ENCODE results near the gene DNAJB12.

DNAJB12 gene

DNA sequence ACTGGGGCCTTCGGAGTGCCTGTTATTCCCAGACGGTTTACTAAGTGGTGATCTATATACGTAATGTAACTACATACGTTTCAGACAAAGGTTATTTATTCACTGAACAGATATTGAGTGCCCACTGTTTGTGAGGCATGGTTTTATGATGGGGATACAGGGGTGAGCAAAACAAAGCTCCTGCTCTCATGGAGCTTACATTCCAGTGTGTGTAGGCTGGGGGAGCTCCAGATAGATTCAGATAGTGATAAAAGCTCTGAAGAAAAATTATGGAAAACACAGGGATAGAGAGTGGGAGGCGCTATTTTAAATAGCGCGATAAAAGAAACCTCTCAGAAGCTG is 466 bp upstream of the DNAJB12 start:
- Histone ChIP-seq H3K23ac (ENCODE audit: low read length) (no peak overlapping the region), H2BK120ac (ENCODE audit: insufficient read depth, low read length, poor library complexity) (no peak overlapping the region), H3K36me3 (ENCODE audit: control insufficient read depth in 1 of 2, insufficient read depth in 2 of 2, low read length in 2 of 2) (peaks cover 4 to 15% of the 10 kb centered on the region in 2 experiments), H4K12ac (ENCODE audit: low read depth, low read length) (no peak overlapping the region), H2BK5ac (ENCODE audit: low read depth, low read length, poor library complexity) (no peak overlapping the region), H2AFZ (ENCODE audit: insufficient read depth, low read length, poor library complexity) (no peak overlapping the region), H3K4me2 (ENCODE audit: low read length) (peak overlapping the region; percentile 68), H3K27me3 (ENCODE audit: insufficient read depth, low read length) (no peaks in the 10 kb centered on the region), H3K14ac (ENCODE audit: low read length) (no peak overlapping the region), H2BK12ac (ENCODE audit: low read length) (no peak overlapping the region), H3K4me3 (ENCODE audit: low read depth, low read length) (no peak overlapping the region), H2AK5ac (ENCODE audit: low read length) (no peak overlapping the region), H3K79me1 (ENCODE audit: low read length) (peaks cover 7% of the 10 kb centered on the region), H3K18ac (ENCODE audit: low read length) (no peak overlapping the region), H4K91ac (ENCODE audit: low read depth, low read length) (peak overlapping the region; percentile 50), H3K79me2 (ENCODE audit: control insufficient read depth, insufficient read depth, low read length, poor library complexity) (peaks cover 4% of the 10 kb centered on the region), H3K27ac (ENCODE audit: low read depth, low read length) (peak overlapping the region; percentile 59), H3K9me3 (ENCODE audit: insufficient read depth, low read depth, low read length) (no peaks in the 10 kb centered on the region), H3K4me1 (ENCODE audit: control insufficient read depth in 1 of 2, insufficient read depth in 2 of 2, low read length in 2 of 2) (peaks cover 0 to 6% of the 10 kb centered on the region in 2 experiments), H4K8ac (ENCODE audit: low read depth, low read length) (peak overlapping the region; percentile 51), H3K9ac (ENCODE audit: low read length) (no peak overlapping the region), H3K4ac (ENCODE audit: low read depth, low read length) (no peak overlapping the region)
- WGBS (ENCODE audit: extremely low coverage, insufficient coverage, insufficient read length): no CpG with 5 or more reads among the region's 7 CpGs
- no peak for DNase-seq

DNA sequence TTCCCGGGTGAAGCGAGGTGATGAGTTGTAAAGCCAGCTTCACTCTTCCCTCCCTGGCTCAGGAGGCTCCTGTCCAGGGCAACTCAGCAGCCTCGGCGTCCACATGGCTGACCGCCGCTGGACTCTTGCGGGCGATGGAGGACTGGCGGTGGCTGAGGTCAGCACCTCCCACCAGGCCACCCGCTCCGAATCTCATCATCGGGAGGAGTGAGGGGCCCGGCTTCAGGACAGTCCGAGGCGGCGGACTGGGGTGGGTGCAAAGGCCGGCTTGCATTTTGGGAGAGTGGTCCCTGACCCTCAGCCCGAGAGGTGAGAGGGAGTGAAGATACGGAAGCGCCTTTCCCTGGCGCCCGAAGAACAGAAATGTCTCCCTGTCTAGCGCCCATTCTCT is 759 bp downstream of the DNAJB12 start:
- peak overlapping the region; percentile 8 for H2BK120ac ChIP-seq (ENCODE audit: insufficient read depth, low read length, poor library complexity)
- H3K4me2 ChIP-seq (ENCODE audit: low read length): peak overlapping the region; percentile 68
- peaks cover 7% of the 10 kb centered on the region for H3K79me1 ChIP-seq (ENCODE audit: low read length)
- peak overlapping the region; percentile 65 for H4K12ac ChIP-seq (ENCODE audit: low read depth, low read length)
- no peaks in the 10 kb centered on the region for H3K9me3 ChIP-seq (ENCODE audit: insufficient read depth, low read depth, low read length)
- no peaks in the 10 kb centered on the region for H3K27me3 ChIP-seq (ENCODE audit: insufficient read depth, low read length)
- H3K27ac ChIP-seq (ENCODE audit: low read depth, low read length): peak overlapping the region; percentile 96
- DNase-seq: peak in 1 of 2 donors; percentile 43
- peak overlapping the region; percentile 14 for H2AFZ ChIP-seq (ENCODE audit: insufficient read depth, low read length, poor library complexity)
- peaks cover 4% of the 10 kb centered on the region for H3K79me2 ChIP-seq (ENCODE audit: control insufficient read depth, insufficient read depth, low read length, poor library complexity)
- H3K14ac ChIP-seq (ENCODE audit: low read length): peak overlapping the region; percentile 63
- peak overlapping the region; percentile 97 for H4K8ac ChIP-seq (ENCODE audit: low read depth, low read length)
- WGBS (ENCODE audit: extremely low coverage, insufficient coverage, insufficient read length): no CpG with 5 or more reads among the region's 23 CpGs
- H3K18ac ChIP-seq (ENCODE audit: low read length): peak overlapping the region; percentile 3
- no peak overlapping the region for H2BK12ac ChIP-seq (ENCODE audit: low read length)
- peaks cover 6 to 18% of the 10 kb centered on the region in 2 experiments for H3K36me3 ChIP-seq (ENCODE audit: control insufficient read depth in 1 of 2, insufficient read depth in 2 of 2, low read length in 2 of 2)
- H3K9ac ChIP-seq (ENCODE audit: low read length): peak overlapping the region; percentile 87
- H2AK5ac ChIP-seq (ENCODE audit: low read length): no peak overlapping the region
- peak overlapping the region; percentile 97 for H3K4me3 ChIP-seq (ENCODE audit: low read depth, low read length)
- H4K91ac ChIP-seq (ENCODE audit: low read depth, low read length): peak overlapping the region; percentile 44
- no peak overlapping the region for H3K23ac ChIP-seq (ENCODE audit: low read length)
- no peak overlapping the region for H2BK5ac ChIP-seq (ENCODE audit: low read depth, low read length, poor library complexity)
- peaks cover 0 to 6% of the 10 kb centered on the region in 2 experiments for H3K4me1 ChIP-seq (ENCODE audit: control insufficient read depth in 1 of 2, insufficient read depth in 2 of 2, low read length in 2 of 2)
- H3K4ac ChIP-seq (ENCODE audit: low read depth, low read length): peak overlapping the region; percentile 50

DNA sequence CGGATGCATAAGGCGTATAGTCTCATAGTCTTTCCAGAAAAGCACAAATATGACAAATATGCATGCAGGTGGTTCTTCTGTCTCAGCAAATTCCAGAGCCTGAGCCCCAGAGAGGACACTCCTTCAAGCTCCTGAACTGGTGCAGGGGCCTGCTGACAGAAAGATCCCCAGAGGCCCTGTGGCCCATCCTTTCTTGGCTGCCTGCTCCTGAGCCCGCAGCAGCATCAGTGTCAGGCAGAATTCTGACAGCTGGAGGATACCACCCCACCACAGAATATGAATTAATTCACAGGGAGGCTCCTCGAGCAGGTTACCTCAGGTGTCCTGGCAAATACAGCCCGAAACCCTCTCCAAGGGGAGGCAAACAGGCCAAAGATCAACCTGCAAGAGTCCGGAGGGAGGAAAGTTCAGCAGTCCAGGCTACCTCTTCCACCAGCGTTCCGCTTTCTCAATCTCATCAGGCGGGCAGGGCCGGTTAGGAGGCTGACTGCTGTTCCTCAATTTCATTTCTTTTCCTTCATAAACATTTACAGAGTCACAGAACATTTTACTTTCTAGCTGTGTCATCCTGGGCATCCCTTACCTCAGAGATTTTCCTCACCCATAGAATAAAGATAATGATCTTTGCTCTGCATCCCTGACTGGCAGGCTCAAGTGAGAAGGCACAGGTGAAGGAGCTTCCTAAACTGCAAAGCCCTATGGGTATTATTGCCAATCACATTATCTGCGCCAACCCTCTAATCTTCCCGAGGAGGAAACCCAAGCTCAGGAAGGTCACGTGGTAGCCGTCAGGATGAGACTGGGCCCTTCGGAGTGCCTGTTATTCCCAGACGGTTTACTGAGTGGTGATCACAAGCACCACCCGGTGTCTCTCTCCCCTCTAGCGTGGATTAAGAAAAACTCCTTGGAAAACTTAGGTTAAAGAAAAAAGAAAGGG is 1.4 kb downstream of the DNAJB12 start:
- H2BK120ac ChIP-seq (ENCODE audit: insufficient read depth, low read length, poor library complexity): no peak overlapping the region
- WGBS (ENCODE audit: extremely low coverage, insufficient coverage, insufficient read length): no CpG with 5 or more reads among the region's 18 CpGs
- peak overlapping the region; percentile 50 for H3K4ac ChIP-seq (ENCODE audit: low read depth, low read length)
- no peak overlapping the region for H3K23ac ChIP-seq (ENCODE audit: low read length)
- no peak overlapping the region for H3K14ac ChIP-seq (ENCODE audit: low read length)
- DNase-seq: peak in 1 of 2 donors; percentile 40
- H3K79me2 ChIP-seq (ENCODE audit: control insufficient read depth, insufficient read depth, low read length, poor library complexity): peaks cover 4% of the 10 kb centered on the region
- H2AFZ ChIP-seq (ENCODE audit: insufficient read depth, low read length, poor library complexity): peak overlapping the region; percentile 14
- H4K91ac ChIP-seq (ENCODE audit: low read depth, low read length): peak overlapping the region; percentile 44
- no peak overlapping the region for H2BK12ac ChIP-seq (ENCODE audit: low read length)
- H3K27ac ChIP-seq (ENCODE audit: low read depth, low read length): no peak overlapping the region
- no peaks in the 10 kb centered on the region for H3K27me3 ChIP-seq (ENCODE audit: insufficient read depth, low read length)
- no peak overlapping the region for H4K12ac ChIP-seq (ENCODE audit: low read depth, low read length)
- H3K4me2 ChIP-seq (ENCODE audit: low read length): peak overlapping the region; percentile 68
- no peak overlapping the region for H3K18ac ChIP-seq (ENCODE audit: low read length)
- peak overlapping the region; percentile 97 for H4K8ac ChIP-seq (ENCODE audit: low read depth, low read length)
- H3K4me3 ChIP-seq (ENCODE audit: low read depth, low read length): peak overlapping the region; percentile 97
- peaks cover 0 to 6% of the 10 kb centered on the region in 2 experiments for H3K4me1 ChIP-seq (ENCODE audit: control insufficient read depth in 1 of 2, insufficient read depth in 2 of 2, low read length in 2 of 2)
- H3K36me3 ChIP-seq (ENCODE audit: control insufficient read depth in 1 of 2, insufficient read depth in 2 of 2, low read length in 2 of 2): peaks cover 11 to 25% of the 10 kb centered on the region in 2 experiments
- no peaks in the 10 kb centered on the region for H3K9me3 ChIP-seq (ENCODE audit: insufficient read depth, low read depth, low read length)
- no peak overlapping the region for H2BK5ac ChIP-seq (ENCODE audit: low read depth, low read length, poor library complexity)
- peak overlapping the region; percentile 87 for H3K9ac ChIP-seq (ENCODE audit: low read length)
- no peak overlapping the region for H2AK5ac ChIP-seq (ENCODE audit: low read length)
- peaks cover 7% of the 10 kb centered on the region for H3K79me1 ChIP-seq (ENCODE audit: low read length)

DNA sequence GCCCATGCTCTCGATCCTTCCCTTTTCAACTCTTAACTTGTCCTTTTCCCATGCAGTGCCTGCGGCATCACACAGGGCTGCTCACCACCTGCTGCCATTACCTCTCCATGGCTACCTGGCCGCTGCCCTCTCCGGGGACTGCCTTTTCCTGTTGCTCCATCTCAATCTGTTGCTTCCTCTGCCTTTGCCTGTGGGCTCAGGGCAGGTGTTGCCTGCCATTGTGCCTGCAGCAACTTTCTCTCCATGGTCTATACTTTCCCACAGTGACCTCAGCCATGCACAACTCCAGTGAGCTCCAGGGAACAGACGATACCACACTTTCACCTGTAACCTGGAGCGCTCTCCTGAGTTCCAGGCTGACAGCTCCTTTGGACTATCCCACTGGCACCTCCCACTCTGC is 3.2 kb downstream of the DNAJB12 start:
- no peak overlapping the region for H4K8ac ChIP-seq (ENCODE audit: low read depth, low read length)
- no peak overlapping the region for H3K4ac ChIP-seq (ENCODE audit: low read depth, low read length)
- H3K27me3 ChIP-seq (ENCODE audit: insufficient read depth, low read length): no peaks in the 10 kb centered on the region
- no peak overlapping the region for H2AFZ ChIP-seq (ENCODE audit: insufficient read depth, low read length, poor library complexity)
- no peak overlapping the region for H3K14ac ChIP-seq (ENCODE audit: low read length)
- H3K27ac ChIP-seq (ENCODE audit: low read depth, low read length): no peak overlapping the region
- peaks cover 4% of the 10 kb centered on the region for H3K79me2 ChIP-seq (ENCODE audit: control insufficient read depth, insufficient read depth, low read length, poor library complexity)
- H3K4me1 ChIP-seq (ENCODE audit: control insufficient read depth in 1 of 2, insufficient read depth in 2 of 2, low read length in 2 of 2): peaks cover 0 to 6% of the 10 kb centered on the region in 2 experiments
- H2BK5ac ChIP-seq (ENCODE audit: low read depth, low read length, poor library complexity): no peak overlapping the region
- H3K79me1 ChIP-seq (ENCODE audit: low read length): peaks cover 7% of the 10 kb centered on the region
- H3K4me3 ChIP-seq (ENCODE audit: low read depth, low read length): no peak overlapping the region
- H4K12ac ChIP-seq (ENCODE audit: low read depth, low read length): no peak overlapping the region
- peaks cover 13 to 26% of the 10 kb centered on the region in 2 experiments for H3K36me3 ChIP-seq (ENCODE audit: control insufficient read depth in 1 of 2, insufficient read depth in 2 of 2, low read length in 2 of 2)
- H2BK12ac ChIP-seq (ENCODE audit: low read length): no peak overlapping the region
- WGBS (ENCODE audit: extremely low coverage, insufficient coverage, insufficient read length): no CpG with 5 or more reads among the region's 6 CpGs
- H2AK5ac ChIP-seq (ENCODE audit: low read length): no peak overlapping the region
- no peak overlapping the region for H4K91ac ChIP-seq (ENCODE audit: low read depth, low read length)
- H2BK120ac ChIP-seq (ENCODE audit: insufficient read depth, low read length, poor library complexity): no peak overlapping the region
- no peak overlapping the region for H3K23ac ChIP-seq (ENCODE audit: low read length)
- H3K18ac ChIP-seq (ENCODE audit: low read length): no peak overlapping the region
- no peak for DNase-seq
- no peaks in the 10 kb centered on the region for H3K9me3 ChIP-seq (ENCODE audit: insufficient read depth, low read depth, low read length)
- no peak overlapping the region for H3K4me2 ChIP-seq (ENCODE audit: low read length)
- no peak overlapping the region for H3K9ac ChIP-seq (ENCODE audit: low read length)

All from trophoblast cell (in vitro differentiated cells and primary cell).